PC-9 (cell line): ENCODE data around the gene FCER2. TPM values are rescaled to one million over a fixed set of nuclear protein-coding genes. Genes with fewer than 3 reads are reported as not detected.

Experiments used
- BruUV-seq: library from RNA; stranded (reverse); fragments of 400-500 nt; replicated peaks from 2 replicates; lab custom pipeline; 2021; lab: Mats Ljungman, UMichigan
- CTCF ChIA-PET: fragments of 300-600 bp; sonication (Branson Sonifier 250); formaldehyde crosslinking; loops from one replicate; lab custom pipeline; 2022; ENCODE audit warnings: antibody characterized with exemption; lab: Charles Lee
- POLR2A ChIA-PET: fragments of 300-600 bp; sonication (Branson Sonifier 250); formaldehyde crosslinking; loops from one replicate; lab custom pipeline; 2022; ENCODE audit warnings: antibody characterized with exemption; ENCODE audit not compliant: unreplicated experiment; lab: Charles Lee
- DNase-seq, 2 experiments: peaks; one replicate each; pipeline versions ENCODE4 v3.0.0 to v3.0.0-alpha.2; 2015 to 2022; ENCODE audit warnings: mixed read lengths in 1 of 2
- H2AFZ ChIP-seq: fragments of 200-600 bp; sonication (generic); 2 replicates; pipeline ENCODE4 v1.8.1; 2017; ENCODE audit warnings: antibody characterized with exemption
- H3F3A ChIP-seq: fragments of 200-600 bp; sonication (generic); 2 replicates; pipeline ENCODE4 v1.8.1; 2017; ENCODE audit warnings: antibody characterized with exemption, mild to moderate bottlenecking, low read depth; ENCODE audit not compliant: insufficient read depth
- H3K27ac ChIP-seq: fragments of 200-600 bp; sonication (generic); 2 replicates; pipeline ENCODE4 v1.6.1; 2016; ENCODE audit warnings: mixed run types
- H3K27me3 ChIP-seq: fragments of 200-600 bp; sonication (generic); 2 replicates; pipeline ENCODE4 v1.6.1; 2016; ENCODE audit warnings: low read depth, mixed run types; ENCODE audit not compliant: insufficient read depth
- H3K36me3 ChIP-seq: fragments of 200-600 bp; sonication (generic); 2 replicates; pipeline ENCODE4 v1.6.1; 2016; ENCODE audit warnings: low read depth, mixed run types
- H3K4me1 ChIP-seq: fragments of 200-600 bp; sonication (generic); replicated peaks from 2 replicates; pipeline ENCODE4 v1.6.1; 2016; ENCODE audit warnings: mixed run types; ENCODE audit not compliant: insufficient read depth
- H3K4me2 ChIP-seq: fragments of 200-600 bp; sonication (generic); 2 replicates; pipeline ENCODE4 v1.6.1; 2017; ENCODE audit warnings: mixed run types
- H3K4me3 ChIP-seq: fragments of 200-600 bp; sonication (generic); 2 replicates; pipeline ENCODE4 v1.6.1; 2016; ENCODE audit warnings: mixed run types
- H3K79me2 ChIP-seq: fragments of 200-600 bp; sonication (generic); 2 replicates; pipeline ENCODE4 v1.6.1; 2017; ENCODE audit warnings: low read depth, mixed run types
- H3K9me2 ChIP-seq: fragments of 200-600 bp; sonication (generic); 2 replicates; pipeline ENCODE4 v1.8.1; 2017; ENCODE audit warnings: mild to moderate bottlenecking; ENCODE audit not compliant: insufficient read depth
- H3K9me3 ChIP-seq: fragments of 200-600 bp; sonication (generic); 2 replicates; pipeline ENCODE4 v1.8.1; 2016; ENCODE audit warnings: low read depth; ENCODE audit not compliant: insufficient read depth
- H4K20me1 ChIP-seq: fragments of 200-600 bp; sonication (generic); 2 replicates; pipeline ENCODE4 v1.8.1; 2017; ENCODE audit not compliant: insufficient read depth
- CTCF ChIP-seq: fragments of 200-600 bp; sonication (generic); conservative IDR thresholded peaks from 2 replicates; pipeline ENCODE4 v1.6.1; 2017; ENCODE audit warnings: mixed run types, antibody characterized with exemption, mild to moderate bottlenecking, moderate library complexity
- EZH2 ChIP-seq: fragments of 200-600 bp; sonication (generic); IDR thresholded peaks from 2 replicates; pipeline ENCODE4 v1.8.0; 2017; ENCODE audit warnings: antibody characterized with exemption, low read depth
- intact Hi-C: fragments of 100-400 bp; cut with micrococcal nuclease; formaldehyde crosslinking; loops from one replicate; pipeline ENCODE4 v1.10.0; 2022; ENCODE audit not compliant: unreplicated experiment
- total RNA-seq: library from RNA; stranded (reverse); gene quantifications from 2 replicates; pipeline ENCODE4 v1.2.3, GENCODE V29; 2021

Gene FCER2
- total RNA-seq, 1 experiment from 2014 or later = not detected

GRCh38 chr19:7639863-7640348, 62.0 kb downstream of the FCER2 start:
- no peaks in the 10 kb centered on the region for H3K9me2 ChIP-seq
- peaks cover 13% of the 10 kb centered on the region for H4K20me1 ChIP-seq
- H3F3A ChIP-seq = peaks cover 49% of the 10 kb centered on the region
- ChIA-PET POLR2A (no interaction called here), CTCF (no interaction called here)
- no peak for DNase-seq
- no peak for TF ChIP-seq CTCF
- no peak for TF ChIP-seq EZH2
- H3K27ac ChIP-seq = no peak overlapping the region
- H3K36me3 ChIP-seq = no peaks in the 10 kb centered on the region
- H3K79me2 ChIP-seq = peaks cover 30% of the 10 kb centered on the region
- no peak overlapping the region for H3K4me2 ChIP-seq
- H3K4me1 ChIP-seq = peaks cover 11% of the 10 kb centered on the region; the same call in 1 of the 2 replicates
- no peak overlapping the region for H3K4me3 ChIP-seq
- H2AFZ ChIP-seq = no peak overlapping the region
- intact Hi-C loops = no loop called here
- H3K9me3 ChIP-seq = no peaks in the 10 kb centered on the region; the same call in 1 of the 2 replicates
- BruUV-seq = no TSS peak
- H3K27me3 ChIP-seq = no peaks in the 10 kb centered on the region

GRCh38 chr19:7638802-7639465, 63.0 kb downstream of the FCER2 start:
- Histone ChIP-seq H3K9me3 (no peaks in the 10 kb centered on the region; the same call in 1 of the 2 replicates), H3K9me2 (no peaks in the 10 kb centered on the region), H3K4me2 (no peak overlapping the region), H3F3A (peaks cover 46% of the 10 kb centered on the region), H3K27ac (no peak overlapping the region), H3K36me3 (no peaks in the 10 kb centered on the region), H3K79me2 (peaks cover 30% of the 10 kb centered on the region), H2AFZ (no peak overlapping the region), H3K4me3 (no peak overlapping the region), H4K20me1 (peaks cover 13% of the 10 kb centered on the region), H3K4me1 (peaks cover 11% of the 10 kb centered on the region; the same call in 1 of the 2 replicates), H3K27me3 (no peaks in the 10 kb centered on the region)
- CTCF ChIA-PET = no interaction called here
- no peak for TF ChIP-seq CTCF
- TF ChIP-seq EZH2 = no peak
- intact Hi-C loops = no loop called here
- BruUV-seq = no TSS peak
- no peak for DNase-seq
- POLR2A ChIA-PET = no interaction called here

Other genes starting within 250 kb of the FCER2 start
- gene PEX11G, start 213.1 kb downstream of the FCER2 start, total RNA-seq = 10.5 and 16.0 TPM in 2 replicates
- gene ZNF358, start 186.0 kb downstream of the FCER2 start, total RNA-seq = 60.7 and 85.3 TPM in 2 replicates
- 10.4 and 16.0 TPM in 2 replicates for gene MCOLN1, start 179.5 kb downstream of the FCER2 start, total RNA-seq
- 121 and 139 TPM in 2 replicates for gene PNPLA6, start 166.4 kb downstream of the FCER2 start, total RNA-seq
- 25.9 and 27.8 TPM in 2 replicates for gene CAMSAP3, start 106.3 kb downstream of the FCER2 start, total RNA-seq
- gene XAB2, start 72.6 kb downstream of the FCER2 start, total RNA-seq = 44.9 and 51.3 TPM in 2 replicates
- 149 and 222 TPM in 2 replicates for gene PET100, start 72.3 kb downstream of the FCER2 start, total RNA-seq
- 0.92 and 1.0 TPM in 2 replicates for gene PCP2, start 68.4 kb downstream of the FCER2 start, total RNA-seq
- gene STXBP2, start 65.0 kb downstream of the FCER2 start, total RNA-seq = 148 and 201 TPM in 2 replicates
- not detected in 2 replicates for gene RETN, start 33.1 kb downstream of the FCER2 start, total RNA-seq
- not detected in 2 replicates for gene MCEMP1, start 25.0 kb downstream of the FCER2 start, total RNA-seq
- 81.2 and 103 TPM in 2 replicates for gene TRAPPC5, start 21.3 kb downstream of the FCER2 start, total RNA-seq
- gene CLEC4G, start 30.0 kb upstream of the FCER2 start, total RNA-seq = not detected in 2 replicates
- not detected in 2 replicates for gene CD209, start 45.4 kb upstream of the FCER2 start, total RNA-seq
- not detected in 2 replicates for gene CLEC4M, start 61.1 kb upstream of the FCER2 start, total RNA-seq
- gene EVI5L, start 128.1 kb upstream of the FCER2 start, total RNA-seq = 13.1 and 19.2 TPM in 2 replicates
- gene PRR36, start 172.3 kb upstream of the FCER2 start, total RNA-seq = 12.9 and 20.3 TPM in 2 replicates
- 24.1 and 24.4 TPM in 2 replicates for gene LRRC8E, start 186.4 kb upstream of the FCER2 start, total RNA-seq
- 52.4 and 54.0 TPM in 2 replicates for gene MAP2K7, start 201.7 kb upstream of the FCER2 start, total RNA-seq
- gene TGFBR3L, start 212.7 kb upstream of the FCER2 start, total RNA-seq = 2.0 and 2.3 TPM in 2 replicates
- 37.5 and 42.1 TPM in 2 replicates for gene SNAPC2, start 218.2 kb upstream of the FCER2 start, total RNA-seq
- 54.5 and 71.2 TPM in 2 replicates for gene CTXN1, start 224.0 kb upstream of the FCER2 start, total RNA-seq
- 72.8 and 74.6 TPM in 2 replicates for gene TIMM44, start 241.5 kb upstream of the FCER2 start, total RNA-seq